H1 (cell line): Measurements from ENCODE around the gene AMER2. TPM values are rescaled to one million over a fixed set of nuclear protein-coding genes. Genes with fewer than 3 reads are reported as not detected.

ENCODE experiments used
- RFX5 ChIP-seq: IDR thresholded peaks from 2 replicates; pipeline ENCODE4 v1.6.1; 2011; ENCODE audit warnings: low read depth, low read length, improper control_type of control experiment, borderline replicate concordance
- polyA plus RNA-seq, 7 experiments: library from polyadenylated mRNA; depleted of rRNA in 3 of 7; stranded (reverse) in 5 of 7; unstranded in 2 of 7; fragments of >200 nt in 5 of 7; fragments of 200-250 nt in 2 of 7; gene quantifications; 1 replicate in 5 of 7; 2 replicates in 1 of 7; 4 replicates in 1 of 7; pipeline versions ENCODE4 v1.2.1 to v1.2.3, GENCODE V29; 2011 to 2013; ENCODE audit warnings: missing spikeins in 2 of 7, mixed read lengths in 2 of 7
- total RNA-seq: library from RNA; stranded (reverse); fragmentation: NEBNext Ultra II Directional; extraction: Animal tissue kit (Norgen Biotek cat#: 25700); gene quantifications from 2 replicates; pipeline ENCODE4 v1.2.1, GENCODE V29; 2021
- TF ChIP-seq, protein P1 (sequence below): IDR thresholded peaks from 2 replicates; pipeline ENCODE4 v1.6.1; 2012; ENCODE audit warnings: inconsistent platforms

The AMER2 gene
- total and polyA plus RNA-seq, 2 of the 8 experiments (the other 6 are each of a cell fraction or from before 2014, with no cell fraction given): 0.14 to 0.50 TPM

DNA sequence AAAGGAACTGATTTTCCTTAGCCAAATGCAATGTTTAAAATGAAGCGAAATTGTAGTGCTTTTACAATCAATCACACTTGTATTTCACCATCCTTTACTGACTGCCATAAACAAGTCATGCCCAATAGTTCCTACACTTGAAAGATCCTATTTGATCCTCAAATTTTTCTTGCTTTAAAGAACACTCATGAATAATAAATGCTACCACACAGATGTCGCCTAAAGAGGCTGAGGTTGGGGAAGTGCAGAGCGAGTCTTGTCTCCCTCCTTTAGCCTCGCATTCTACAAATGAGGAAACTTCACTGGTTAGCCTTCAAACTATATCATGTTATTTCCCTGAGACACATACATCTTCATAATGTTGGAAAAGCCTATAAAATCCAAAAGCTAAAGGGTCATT, 18.7 kb upstream of the AMER2 start (continued):
- TF ChIP-seq, protein P1, sequence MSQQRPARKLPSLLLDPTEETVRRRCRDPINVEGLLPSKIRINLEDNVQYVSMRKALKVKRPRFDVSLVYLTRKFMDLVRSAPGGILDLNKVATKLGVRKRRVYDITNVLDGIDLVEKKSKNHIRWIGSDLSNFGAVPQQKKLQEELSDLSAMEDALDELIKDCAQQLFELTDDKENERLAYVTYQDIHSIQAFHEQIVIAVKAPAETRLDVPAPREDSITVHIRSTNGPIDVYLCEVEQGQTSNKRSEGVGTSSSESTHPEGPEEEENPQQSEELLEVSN: no peak
- TF ChIP-seq RFX5: no peak
